GM12878 (cell line): ENCODE data around the gene UNK. TPM values are rescaled to one million over a fixed set of nuclear protein-coding genes. Genes with fewer than 3 reads are reported as not detected.
A peak's percentile ranks its signal among the peaks of the same experiment; 100 is the strongest.

Experiments
- ATAC-seq: fragments of 200-7000 bp; cut with Tn5 transposase; 3 replicates; pipeline ENCODE4 v1.9.1; 2020; ENCODE audit warnings: mild to moderate bottlenecking, moderate library complexity
- BruUV-seq: library from RNA; stranded (reverse); fragments of 400-500 nt; replicated peaks from 2 replicates; lab custom pipeline; 2021; lab: Mats Ljungman, UMichigan
- CTCF ChIA-PET: fragments of 300-600 bp; sonication (Branson Sonifier 250); formaldehyde crosslinking; extraction: SDS; loops from one replicate; lab custom pipeline; 2021; ENCODE audit warnings: inconsistent platforms; lab: Yijun Ruan, JAX
- POLR2A ChIA-PET: fragments of 350-600 bp; formaldehyde crosslinking; extraction: SDS; loops from one replicate; lab custom pipeline; 2021; ENCODE audit warnings: inconsistent platforms; lab: Charles Lee
- RAD21 ChIA-PET: fragments of 300-600 bp; sonication (Branson Sonifier 250); formaldehyde crosslinking; loops from one replicate; lab custom pipeline; 2023; ENCODE audit warnings: antibody characterized with exemption; ENCODE audit not compliant: unreplicated experiment; lab: Charles Lee
- SMC1A ChIA-PET: fragments of 300-600 bp; sonication (Branson Sonifier 250); formaldehyde crosslinking; loops from one replicate; lab custom pipeline; 2023; ENCODE audit not compliant: unreplicated experiment, uncharacterized antibody; lab: Charles Lee
- DNase-seq: peaks from one replicate; pipeline ENCODE4 v3.0.0-alpha.2; 2011; ENCODE audit warnings: low read depth, low spot score
- FAIRE-seq: peaks from 3 replicates; lab custom pipeline; 2011; peaks lifted over from hg19 to GRCh38; lab: Jason Lieb, UNC
- H2AFZ ChIP-seq: 2 replicates; pipeline ENCODE4 v1.6.0; 2011; ENCODE audit warnings: low read depth, low read length, control low read depth; ENCODE audit not compliant: control insufficient read depth
- H3K27ac ChIP-seq: 2 replicates; pipeline ENCODE4 v1.5.1; 2011; ENCODE audit warnings: control low read depth; ENCODE audit not compliant: control insufficient read depth, insufficient read depth
- H3K27me3 ChIP-seq, 2 experiments: replicated peaks in 1 of 2; 2 replicates each; pipeline versions ENCODE4 v1.6.0 to v1.6.1; 2011; ENCODE audit warnings: low read length in 1 of 2; ENCODE audit not compliant: control insufficient read depth in 2 of 2, insufficient read depth in 2 of 2
- H3K36me3 ChIP-seq, 2 experiments: 2 replicates each; pipeline ENCODE4 v1.5.1; 2011; ENCODE audit warnings: low read length in 1 of 2; ENCODE audit not compliant: control insufficient read depth in 2 of 2, insufficient read depth in 2 of 2
- H3K4me1 ChIP-seq: 2 replicates; pipeline ENCODE4 v1.6.1; 2011; ENCODE audit warnings: mild to moderate bottlenecking, low read length, moderate library complexity, mixed read lengths; ENCODE audit not compliant: control insufficient read depth, insufficient read depth
- H3K4me2 ChIP-seq: 2 replicates; pipeline ENCODE4 v1.6.0; 2011; ENCODE audit warnings: control low read depth; ENCODE audit not compliant: control insufficient read depth, insufficient read depth
- H3K4me3 ChIP-seq: fragments of 200-600 bp; sonication (generic); 2 replicates; pipeline ENCODE4 v1.5.1; 2016
- H3K79me2 ChIP-seq: 2 replicates; pipeline ENCODE4 v1.6.0; 2011; ENCODE audit warnings: low read length; ENCODE audit not compliant: control insufficient read depth, insufficient read depth
- H3K9ac ChIP-seq: 2 replicates; pipeline ENCODE4 v1.8.0; 2011; ENCODE audit warnings: low read length, control low read depth, mixed read lengths; ENCODE audit not compliant: control insufficient read depth, insufficient read depth
- H3K9me3 ChIP-seq: replicated peaks from 3 replicates; pipeline ENCODE4 v1.5.1; 2011; ENCODE audit warnings: mild to moderate bottlenecking, low read length; ENCODE audit not compliant: control insufficient read depth, insufficient read depth
- H4K20me1 ChIP-seq: 2 replicates; pipeline ENCODE4 v1.6.0; 2011; ENCODE audit not compliant: control insufficient read depth, insufficient read depth
- BRCA1 ChIP-seq: IDR thresholded peaks from 2 replicates; pipeline ENCODE4 v1.6.1; 2011; ENCODE audit warnings: low read depth, low read length, improper control_type of control experiment
- CBX3 ChIP-seq: fragments of 200-600 bp; sonication (generic); IDR thresholded peaks from 2 replicates; pipeline ENCODE4 v1.6.1; 2016; ENCODE audit warnings: low read depth, borderline replicate concordance
- ESRRA ChIP-seq: IDR thresholded peaks from 2 replicates; pipeline ENCODE4 v1.6.1; 2012; ENCODE audit warnings: mild to moderate bottlenecking, low read length, improper control_type of control experiment
- HDAC2 ChIP-seq: fragments of 200-600 bp; sonication (generic); IDR thresholded peaks from 2 replicates; pipeline ENCODE4 v1.6.1; 2017
- IKZF2 ChIP-seq, 2 experiments: fragments of 450-650 bp; IDR thresholded peaks; 2 replicates each; pipeline ENCODE4 v1.6.1; 2017; ENCODE audit warnings: mild to moderate bottlenecking in 2 of 2, moderate library complexity in 2 of 2
- IRF3 ChIP-seq: fragments of 450-650 bp; IDR thresholded peaks from 2 replicates; pipeline ENCODE4 v1.6.1; 2014; ENCODE audit warnings: mild to moderate bottlenecking
- JUNB ChIP-seq: IDR thresholded peaks from 2 replicates; pipeline ENCODE4 v1.6.1; 2016; ENCODE audit warnings: antibody characterized with exemption, mild to moderate bottlenecking
- MTA3 ChIP-seq: IDR thresholded peaks from 2 replicates; pipeline ENCODE4 v1.6.1; 2012; ENCODE audit warnings: low read length, inconsistent platforms, borderline replicate concordance
- MYC ChIP-seq: IDR thresholded peaks from 2 replicates; pipeline ENCODE4 v1.6.1; 2011; ENCODE audit warnings: mild to moderate bottlenecking, low read length, moderate library complexity, inconsistent platforms; ENCODE audit not compliant: insufficient read depth, insufficient replicate concordance, insufficient read length, severe bottlenecking
- NRF1 ChIP-seq: conservative IDR thresholded peaks from 2 replicates; pipeline ENCODE4 v1.6.1; 2011; ENCODE audit warnings: mild to moderate bottlenecking, low read depth, low read length, improper control_type of control experiment
- PAX5 ChIP-seq: IDR thresholded peaks from 2 replicates; pipeline ENCODE4 v1.6.1; 2011; ENCODE audit warnings: low read depth, low read length, borderline replicate concordance
- POU2F2 ChIP-seq: IDR thresholded peaks from 3 replicates; pipeline ENCODE4 v1.6.1; 2011; ENCODE audit warnings: low read depth, mild to moderate bottlenecking, low read length, borderline replicate concordance
- RELA ChIP-seq: fragments of 450-650 bp; IDR thresholded peaks from 2 replicates; pipeline ENCODE4 v1.8.0; 2014; ENCODE audit warnings: borderline replicate concordance; ENCODE audit not compliant: partially characterized antibody
- SMAD1 ChIP-seq: fragments of 450-650 bp; IDR thresholded peaks from 2 replicates; pipeline ENCODE4 v1.6.1; 2018; ENCODE audit warnings: mild to moderate bottlenecking, low read depth; ENCODE audit not compliant: partially characterized antibody
- SMAD5 ChIP-seq: IDR thresholded peaks from 2 replicates; pipeline ENCODE4 v1.6.1; 2016; ENCODE audit warnings: antibody characterized with exemption, low read depth
- SMC3 ChIP-seq: IDR thresholded peaks from 2 replicates; pipeline ENCODE4 v1.6.1; 2011; ENCODE audit warnings: low read length, improper control_type of control experiment, borderline replicate concordance
- SP1 ChIP-seq: IDR thresholded peaks from one replicate; pipeline ENCODE4 v1.6.1; 2011; ENCODE audit warnings: low read depth, low read length
- SUPT20H ChIP-seq: IDR thresholded peaks from 2 replicates; pipeline ENCODE4 v1.6.1; 2011; ENCODE audit warnings: low read depth, mild to moderate bottlenecking, low read length, moderate library complexity, borderline replicate concordance; ENCODE audit not compliant: control insufficient read depth
- YY1 ChIP-seq: IDR thresholded peaks from 2 replicates; pipeline ENCODE4 v1.6.1; 2011; ENCODE audit warnings: low read depth, mild to moderate bottlenecking, low read length
- ZNF687 ChIP-seq: fragments of 450-650 bp; IDR thresholded peaks from 2 replicates; pipeline ENCODE4 v1.6.1; 2017; ENCODE audit warnings: mild to moderate bottlenecking, moderate library complexity
- WGBS: methylation state at CpG from one replicate; pipeline ENCODE4 v1.1.6; 2016; ENCODE audit warnings: low lambda C conversion rate; ENCODE audit not compliant: insufficient replicate concordance, insufficient coverage; ENCODE audit errors: missing lambda C conversion rate; 5-methylcytosine and 5-hydroxymethylcytosine counted together
- in situ Hi-C: fragments of 300-500 bp; cut with MboI; formaldehyde crosslinking; loops from 9 replicates; pipeline ENCODE4 v1.14.3; 2018; ENCODE audit warnings: mixed read lengths
- intact Hi-C: fragments of 100-400 bp; cut with micrococcal nuclease; formaldehyde crosslinking; loops from one replicate; pipeline ENCODE4 v1.14.2; 2022; ENCODE audit not compliant: unreplicated experiment
- polyA plus RNA-seq, 11 experiments: library from polyadenylated mRNA; depleted of rRNA in 4 of 11; unstranded in 6 of 11; stranded (reverse) in 5 of 11; fragments of >200 nt; fragmentation: Nextera tagmentation in 4 of 11; fragmentation: Illumina TruSeq in 1 of 11; extraction: Ambion mirVana in 4 of 11; extraction: Trizol in 1 of 11; gene quantifications; 1 replicate in 1 of 11; 2 replicates in 10 of 11; pipeline versions ENCODE4 v1.2.1 to v1.2.3, GENCODE V29; 2011 to 2016; ENCODE audit warnings: inconsistent platforms in 2 of 11, missing spikeins in 2 of 11, low read depth in 1 of 11
- total RNA-seq, 4 experiments: library from RNA; depleted of rRNA in 3 of 4; stranded (reverse); fragments of >200 nt in 3 of 4; fragmentation: Illumina TruSeq in 1 of 4; extraction: Trizol in 1 of 4; gene quantifications; 2 replicates each; pipeline versions ENCODE4 v1.2.1 to v1.2.3, GENCODE V29; 2013 to 2021

Gene UNK
- total and polyA plus RNA-seq, 10 of the 15 experiments (the other 5 are each of a cell fraction or from before 2014, with no cell fraction given), result 8.9 to 34.5 (median 27.3) TPM

- TF ChIP-seq ZNF687 (no peak), SMAD1 (no peak), MYC (no peak), MTA3 (no peak), JUNB (no peak), HDAC2 (no peak), NRF1 (no peak)
These were observed 77.3 kb downstream of the UNK start (continued) for GRCh38 chr17:75861927-75862317.

GRCh38 chr17:75864448-75864871 lies 79.9 kb downstream of the UNK start:
- SMC1A ChIA-PET, result interaction anchor here (0.7 to 1.4 kb wide), 6 partner anchors 8 to 116 kb away, joined by 3 to 6 read pairs (median 3); partner anchors contain the start of gene WBP2
- Histone ChIP-seq H3K27ac (peak overlapping the region; percentile 29), H3K9me3 (no peaks in the 10 kb centered on the region), H3K27me3 (no peaks in the 10 kb centered on the region), H4K20me1 (no peaks in the 10 kb centered on the region), H3K4me3 (peak overlapping the region; percentile 22; the same call in 1 of the 2 replicates), H3K36me3 (no peaks in the 10 kb centered on the region), H2AFZ (peak overlapping the region; percentile 21; the same call in 1 of the 2 replicates), H3K4me1 (peaks cover 22% of the 10 kb centered on the region), H3K79me2 (no peaks in the 10 kb centered on the region), H3K4me2 (peak overlapping the region; percentile 66), H3K9ac (peak overlapping the region; percentile 1; the same call in 1 of the 2 replicates)
- no TSS peak for BruUV-seq
- CTCF ChIA-PET, result interaction anchor here (0.6 to 2.1 kb wide), 8 partner anchors 8 to 111 kb away, joined by 3 to 8 read pairs (median 3); partner anchors contain the start of genes TRIM65 and WBP2
- DNase-seq (peak; percentile 77), ATAC-seq (peak; percentile 90), FAIRE-seq (peak; percentile 94)
- intact Hi-C loops, result no loop called here
- RAD21 ChIA-PET, result interaction anchor here (0.7 to 1.3 kb wide), 5 partner anchors 11 to 32 kb away, joined by 3 to 5 read pairs (median 3); partner anchors contain the start of gene TRIM65
- POLR2A ChIA-PET, result interaction anchor here (0.6 to 1.7 kb wide), 5 partner anchors 9 to 616 kb away, joined by 3 to 16 read pairs (median 5); partner anchors contain the start of genes TRIM47 and WBP2
- in situ Hi-C loops, result no loop called here
- under 1% methylated on average over 8 of the region's 8 CpGs for WGBS
- no peak for TF ChIP-seq BRCA1
- TF ChIP-seq IRF3, result no peak
- TF ChIP-seq POU2F2, result 0 out of 3 replicates have a peak, but pooled peaks have one; percentile 10
- TF ChIP-seq IKZF2 (IDR thresholded peaks at IDR 0.05), result peak; percentile 74 to 77; a peak in 3 of 4 replicates
- TF ChIP-seq CBX3, result no peak
- 0 out of 2 replicates have a peak, but pooled peaks have one; percentile 32 for TF ChIP-seq YY1
- peak; percentile 25 for TF ChIP-seq SP1
- no peak for TF ChIP-seq PAX5
- no peak for TF ChIP-seq SMC3
- TF ChIP-seq RELA, result peak; percentile 26
- TF ChIP-seq SMAD5, result no peak
- TF ChIP-seq SUPT20H, result no peak
- TF ChIP-seq ESRRA, result no peak
